NCI-H2107 treated with DMSO at 0.1 percent for 48 hours (cell line): ENCODE measurements around the gene DHFR2.
"Not testable (repeated sequence)": the region's sequence is repeated elsewhere in the genome, so short reads cannot be mapped to it uniquely, and the experiment has no call there.

Experiments used
- DNase-seq: peaks from one replicate; lab custom pipeline; 2025; ENCODE audit not compliant: unreplicated experiment; lab: John Stamatoyannopoulos, UW

DHFR2 gene

GRCh38 chr3:94065819-94066480, 3.2 kb upstream of the DHFR2 start:
- DNase-seq = no peak

- no peak for DNase-seq
Observed at GRCh38 chr3:94065122-94065521, 2.4 kb upstream of the DHFR2 start.

- DNase-seq = no peak
Observed at GRCh38 chr3:94064243-94064860, 1.6 kb upstream of the DHFR2 start.

GRCh38 chr3:94063496-94064119, 892 bp upstream of the DHFR2 start:
- DNase-seq = no peak

- DNase-seq = no peak
Observed at GRCh38 chr3:94061297-94061696, 1.4 kb downstream of the DHFR2 start.

- DNase-seq = no peak
Observed at GRCh38 chr3:94050546-94050945, 12.2 kb downstream of the DHFR2 start.

GRCh38 chr3:94049267-94049666, 13.4 kb downstream of the DHFR2 start:
- no peak for DNase-seq

- no peak for DNase-seq
Observed at GRCh38 chr3:94046533-94046932, 16.2 kb downstream of the DHFR2 start.

- DNase-seq = not testable (repeated sequence)
Observed at GRCh38 chr3:94044100-94044936, 18.4 kb downstream of the DHFR2 start.

- DNase-seq = no peak
Observed at GRCh38 chr3:94043285-94043684, 19.4 kb downstream of the DHFR2 start.

- peak; percentile 9 for DNase-seq
Observed at GRCh38 chr3:94036909-94037507, 25.7 kb downstream of the DHFR2 start.

- no peak for DNase-seq
Observed at GRCh38 chr3:94028093-94028837, 34.5 kb downstream of the DHFR2 start, which contains the start of gene STX19. Gene STX19, minus strand, starts transcription at chr3:94028597. Its CDS starts 13,328 bp downstream, at chr3:94015269.

GRCh38 chr3:94026623-94027022, 36.1 kb downstream of the DHFR2 start:
- no peak for DNase-seq

GRCh38 chr3:94024385-94024784, 38.3 kb downstream of the DHFR2 start:
- DNase-seq = no peak

GRCh38 chr3:94020293-94020692, 42.4 kb downstream of the DHFR2 start:
- no peak for DNase-seq

- DNase-seq = no peak
Observed at GRCh38 chr3:94019659-94020058, 43.1 kb downstream of the DHFR2 start.

- no peak for DNase-seq
Observed at GRCh38 chr3:94015025-94015424, 47.7 kb downstream of the DHFR2 start.

- DNase-seq = no peak
Observed at GRCh38 chr3:94012185-94012584, 50.5 kb downstream of the DHFR2 start.

- no peak for DNase-seq
Observed at GRCh38 chr3:94011233-94011711, 51.4 kb downstream of the DHFR2 start.

GRCh38 chr3:94009608-94010007, 53.1 kb downstream of the DHFR2 start:
- DNase-seq = no peak
